T-helper 22 cell (primary cell): Measurements from ENCODE around the gene PDLIM5.
"Not testable (repeated sequence)": the region's sequence is repeated elsewhere in the genome, so short reads cannot be mapped to it uniquely, and the experiment has no call there.

Source experiments
- DNase-seq: peaks from one replicate; pipeline ENCODE4 v3.0.0-alpha.2; 2020; ENCODE audit warnings: low read depth

The PDLIM5 gene

GRCh38 chr4:94598758-94599157 is 147.0 kb downstream of the PDLIM5 start:
- DNase-seq, result no peak

GRCh38 chr4:94603170-94603747 is 151.5 kb downstream of the PDLIM5 start:
- DNase-seq, result no peak

GRCh38 chr4:94605241-94605805 is 153.6 kb downstream of the PDLIM5 start:
- no peak for DNase-seq

- DNase-seq, result no peak
These were observed 158.4 kb downstream of the PDLIM5 start for GRCh38 chr4:94610145-94610544.

- no peak for DNase-seq
These were observed 161.5 kb downstream of the PDLIM5 start for GRCh38 chr4:94613248-94613647.

- DNase-seq, result no peak
These were observed 163.7 kb downstream of the PDLIM5 start for GRCh38 chr4:94615451-94615850.

- DNase-seq, result no peak
These were observed 169.8 kb downstream of the PDLIM5 start for GRCh38 chr4:94621491-94622080.

GRCh38 chr4:94623126-94623911 is 171.6 kb downstream of the PDLIM5 start:
- no peak for DNase-seq

- no peak for DNase-seq
These were observed 175.2 kb downstream of the PDLIM5 start for GRCh38 chr4:94626942-94627341.

- not testable (repeated sequence) for DNase-seq
These were observed 177.3 kb downstream of the PDLIM5 start for GRCh38 chr4:94629058-94629457.

- no peak for DNase-seq
These were observed 178.1 kb downstream of the PDLIM5 start for GRCh38 chr4:94629837-94630236.

GRCh38 chr4:94634271-94634670 is 182.5 kb downstream of the PDLIM5 start:
- DNase-seq, result no peak

- DNase-seq, result no peak
These were observed 183.4 kb downstream of the PDLIM5 start for GRCh38 chr4:94635177-94635576.

- no peak for DNase-seq
These were observed 184.3 kb downstream of the PDLIM5 start for GRCh38 chr4:94636004-94636403.

- DNase-seq, result no peak
These were observed 187.6 kb downstream of the PDLIM5 start for GRCh38 chr4:94639298-94639697.

- no peak for DNase-seq
These were observed 188.4 kb downstream of the PDLIM5 start for GRCh38 chr4:94640151-94640550.

- DNase-seq, result no peak
These were observed 190.2 kb downstream of the PDLIM5 start for GRCh38 chr4:94641702-94642560.

GRCh38 chr4:94642561-94642866 is 190.8 kb downstream of the PDLIM5 start:
- no peak for DNase-seq

- no peak for DNase-seq
These were observed 197.0 kb downstream of the PDLIM5 start for GRCh38 chr4:94648699-94649098.

- no peak for DNase-seq
These were observed 197.8 kb downstream of the PDLIM5 start for GRCh38 chr4:94649381-94650133.

- DNase-seq, result no peak
These were observed 198.4 kb downstream of the PDLIM5 start for GRCh38 chr4:94650134-94650495.

- no peak for DNase-seq
These were observed 198.9 kb downstream of the PDLIM5 start for GRCh38 chr4:94650690-94651089.
